Neutrophil (primary cell): ENCODE results near the gene CDH13.

Source experiments
- H3K27ac ChIP-seq: fragments of 200-600 bp; sonication (generic); 2 replicates; pipeline ENCODE4 v1.5.1; 2016; ENCODE audit warnings: mild to moderate bottlenecking, moderate library complexity
- H3K27me3 ChIP-seq: fragments of 200-600 bp; sonication (generic); 2 replicates; pipeline ENCODE4 v1.6.0; 2016; ENCODE audit warnings: mild to moderate bottlenecking
- H3K36me3 ChIP-seq: fragments of 200-600 bp; sonication (generic); 2 replicates; pipeline ENCODE4 v1.5.1; 2017
- H3K4me1 ChIP-seq, 2 experiments: fragments of 200-600 bp in 1 of 2; sonication (generic) in 1 of 2; 1 replicate in 1 of 2; 2 replicates in 1 of 2; pipeline versions ENCODE4 v1.5.1 to v1.6.1; 2013 to 2016; ENCODE audit warnings: low read depth in 1 of 2, low read length in 1 of 2, mild to moderate bottlenecking in 1 of 2, moderate library complexity in 1 of 2; ENCODE audit not compliant: control insufficient read depth in 1 of 2, insufficient read depth in 1 of 2
- H3K4me3 ChIP-seq, 2 experiments: fragments of 200-600 bp in 1 of 2; sonication (generic) in 1 of 2; 1 replicate in 1 of 2; 2 replicates in 1 of 2; pipeline ENCODE4 v1.5.1; 2013 to 2016; ENCODE audit warnings: low read depth in 1 of 2, low read length in 1 of 2, mild to moderate bottlenecking in 1 of 2, moderate library complexity in 1 of 2
- H3K9me3 ChIP-seq: fragments of 200-600 bp; sonication (generic); 2 replicates; pipeline ENCODE4 v1.5.1; 2016
- TF ChIP-seq, protein P1 (sequence below): fragments of 200-600 bp; sonication (generic); IDR thresholded peaks from 2 replicates; pipeline ENCODE4 v1.5.1; 2016; ENCODE audit warnings: antibody characterized with exemption

The CDH13 gene

DNA sequence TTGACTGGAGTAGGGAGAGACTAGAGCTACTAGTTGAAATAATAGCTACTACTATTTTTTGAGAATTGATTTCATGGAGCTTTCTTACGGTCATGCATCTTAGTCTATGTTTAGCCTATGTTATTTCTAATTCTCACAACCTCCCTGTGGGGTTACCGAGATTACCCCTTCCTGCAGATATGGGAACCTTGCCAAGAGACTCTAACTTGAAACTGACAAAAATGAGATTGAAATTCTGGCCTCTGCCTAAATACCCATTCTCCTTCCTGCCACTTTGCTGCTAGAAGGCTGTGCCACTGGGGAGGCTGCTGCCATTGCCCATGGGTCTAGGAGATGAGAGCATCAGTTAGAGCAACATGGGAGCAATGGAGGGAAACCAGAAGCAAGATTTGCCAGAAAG lies 410.3 kb downstream of the CDH13 start:
- H3K27ac ChIP-seq: no peak overlapping the region
- H3K4me3 ChIP-seq: no peak overlapping the region
- TF ChIP-seq, protein P1, sequence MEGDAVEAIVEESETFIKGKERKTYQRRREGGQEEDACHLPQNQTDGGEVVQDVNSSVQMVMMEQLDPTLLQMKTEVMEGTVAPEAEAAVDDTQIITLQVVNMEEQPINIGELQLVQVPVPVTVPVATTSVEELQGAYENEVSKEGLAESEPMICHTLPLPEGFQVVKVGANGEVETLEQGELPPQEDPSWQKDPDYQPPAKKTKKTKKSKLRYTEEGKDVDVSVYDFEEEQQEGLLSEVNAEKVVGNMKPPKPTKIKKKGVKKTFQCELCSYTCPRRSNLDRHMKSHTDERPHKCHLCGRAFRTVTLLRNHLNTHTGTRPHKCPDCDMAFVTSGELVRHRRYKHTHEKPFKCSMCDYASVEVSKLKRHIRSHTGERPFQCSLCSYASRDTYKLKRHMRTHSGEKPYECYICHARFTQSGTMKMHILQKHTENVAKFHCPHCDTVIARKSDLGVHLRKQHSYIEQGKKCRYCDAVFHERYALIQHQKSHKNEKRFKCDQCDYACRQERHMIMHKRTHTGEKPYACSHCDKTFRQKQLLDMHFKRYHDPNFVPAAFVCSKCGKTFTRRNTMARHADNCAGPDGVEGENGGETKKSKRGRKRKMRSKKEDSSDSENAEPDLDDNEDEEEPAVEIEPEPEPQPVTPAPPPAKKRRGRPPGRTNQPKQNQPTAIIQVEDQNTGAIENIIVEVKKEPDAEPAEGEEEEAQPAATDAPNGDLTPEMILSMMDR: no peak
- no peaks in the 10 kb centered on the region for H3K27me3 ChIP-seq
- H3K4me1 ChIP-seq: no peaks in the 10 kb centered on the region
- H3K9me3 ChIP-seq: no peaks in the 10 kb centered on the region
- H3K36me3 ChIP-seq: no peaks in the 10 kb centered on the region

DNA sequence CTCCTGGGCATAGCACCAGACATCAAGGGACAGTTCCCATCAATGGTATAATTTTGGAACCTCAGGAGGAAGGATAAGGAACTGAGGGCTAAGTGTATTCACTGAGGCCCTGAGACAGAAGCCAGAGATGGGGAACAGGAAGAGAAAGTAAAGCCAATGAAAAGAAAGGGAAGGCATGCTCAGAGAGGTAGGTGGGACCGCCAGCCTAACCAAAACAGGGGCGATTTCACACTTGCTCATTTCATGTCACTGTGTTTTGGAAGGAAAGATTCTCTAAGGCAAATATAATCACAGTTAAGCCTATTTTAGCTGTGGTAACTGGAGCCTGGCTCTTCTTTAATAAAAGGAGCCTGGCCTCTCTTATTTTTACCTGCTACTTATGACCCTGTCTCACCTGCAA lies 411.1 kb downstream of the CDH13 start:
- TF ChIP-seq, protein P1: no peak
- no peaks in the 10 kb centered on the region for H3K36me3 ChIP-seq
- H3K4me1 ChIP-seq: no peaks in the 10 kb centered on the region
- H3K27ac ChIP-seq: no peak overlapping the region
- no peaks in the 10 kb centered on the region for H3K9me3 ChIP-seq
- H3K4me3 ChIP-seq: no peak overlapping the region
- H3K27me3 ChIP-seq: no peaks in the 10 kb centered on the region

DNA sequence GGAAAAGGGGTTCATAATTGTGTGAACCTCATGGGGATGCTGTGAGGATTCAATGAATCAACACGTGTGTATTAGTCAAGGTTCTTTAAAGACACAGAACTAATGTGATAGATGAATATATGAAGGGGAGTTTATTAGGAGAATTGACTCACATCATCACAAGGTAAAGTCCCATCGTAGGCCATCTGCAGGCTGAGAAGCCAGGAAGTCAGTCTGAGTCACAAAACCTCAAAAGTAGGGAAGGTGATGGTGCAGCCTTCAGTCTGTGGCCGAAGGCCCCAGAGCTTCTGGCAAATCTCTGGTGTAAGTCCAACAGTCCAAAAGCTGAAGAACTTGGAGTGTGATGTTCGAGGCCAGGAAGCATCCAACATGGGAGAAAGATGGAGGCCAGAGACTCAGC lies 413.4 kb downstream of the CDH13 start:
- Histone ChIP-seq H3K9me3 (no peaks in the 10 kb centered on the region), H3K36me3 (no peaks in the 10 kb centered on the region), H3K27ac (no peak overlapping the region), H3K4me3 (no peak overlapping the region), H3K27me3 (no peaks in the 10 kb centered on the region), H3K4me1 (no peaks in the 10 kb centered on the region)
- TF ChIP-seq, protein P1: no peak

DNA sequence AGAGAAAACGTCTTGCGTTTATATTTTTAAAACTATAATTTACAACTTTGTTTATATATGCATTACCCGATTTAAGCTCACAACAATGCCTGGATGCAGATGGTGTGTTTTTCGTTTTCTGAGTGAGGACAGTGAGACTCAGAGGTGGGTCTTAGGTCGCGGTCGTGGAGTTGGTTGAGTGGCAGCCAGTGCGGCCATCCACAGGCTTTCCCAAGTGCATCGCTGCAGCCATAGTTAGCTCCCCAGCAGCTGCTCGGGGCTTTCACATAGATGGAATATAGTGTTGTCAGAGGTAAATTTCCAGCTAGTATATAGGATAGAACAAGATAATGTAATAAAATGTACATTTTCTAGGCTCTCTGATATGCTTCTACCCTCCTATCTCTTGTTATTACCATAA lies 417.8 kb downstream of the CDH13 start:
- Histone ChIP-seq H3K4me3 (no peak overlapping the region), H3K36me3 (no peaks in the 10 kb centered on the region), H3K4me1 (no peaks in the 10 kb centered on the region), H3K9me3 (no peaks in the 10 kb centered on the region), H3K27me3 (no peaks in the 10 kb centered on the region), H3K27ac (no peak overlapping the region)
- TF ChIP-seq, protein P1: no peak

DNA sequence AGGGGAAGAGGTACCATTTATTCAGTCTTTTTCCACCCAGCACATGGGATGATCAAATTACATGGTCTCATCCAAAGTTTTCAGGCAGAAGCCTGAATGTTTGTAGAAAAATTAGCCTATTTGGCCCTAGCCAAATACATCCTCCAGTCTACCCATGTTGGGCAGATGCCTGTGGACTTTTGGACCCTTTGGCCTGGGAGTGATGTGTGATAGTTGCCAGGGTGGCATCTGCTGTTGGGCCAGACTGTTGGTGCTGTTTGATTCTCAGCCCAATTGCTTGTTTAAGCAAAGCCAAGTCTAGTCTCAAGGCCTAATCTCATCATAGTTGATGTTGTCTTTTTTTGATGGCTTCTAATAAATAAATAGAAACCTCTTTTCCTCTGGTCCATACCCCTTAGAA lies 419.0 kb downstream of the CDH13 start:
- no peaks in the 10 kb centered on the region for H3K36me3 ChIP-seq
- H3K4me3 ChIP-seq: no peak overlapping the region
- H3K27ac ChIP-seq: no peak overlapping the region
- no peaks in the 10 kb centered on the region for H3K9me3 ChIP-seq
- H3K4me1 ChIP-seq: no peaks in the 10 kb centered on the region
- TF ChIP-seq, protein P1: no peak
- no peaks in the 10 kb centered on the region for H3K27me3 ChIP-seq

DNA sequence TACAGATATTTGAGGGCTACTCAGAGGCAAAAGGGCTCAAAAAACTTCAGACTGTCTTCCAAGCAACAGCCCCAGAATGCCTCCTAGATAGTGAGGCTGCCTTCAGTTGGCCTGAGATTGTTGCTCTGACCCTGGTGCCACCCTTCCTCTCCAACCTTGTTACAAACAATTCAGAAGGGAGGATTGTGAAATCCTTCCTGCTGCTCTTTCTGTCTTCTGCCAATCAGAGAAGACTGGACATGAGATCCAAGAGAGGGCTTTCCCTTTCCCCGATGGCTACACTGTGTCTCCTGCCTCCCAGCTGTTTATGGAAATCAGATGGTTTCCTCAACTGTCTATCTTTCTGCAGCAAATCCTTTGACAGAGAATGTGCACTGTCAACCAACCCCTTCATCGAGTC lies 419.9 kb downstream of the CDH13 start:
- Histone ChIP-seq H3K9me3 (no peaks in the 10 kb centered on the region), H3K4me3 (no peak overlapping the region)
- TF ChIP-seq, protein P1: no peak

More for the DNA sequence above, 419.9 kb downstream of the CDH13 start:
- Histone ChIP-seq H3K36me3 (no peaks in the 10 kb centered on the region), H3K4me1 (no peaks in the 10 kb centered on the region), H3K27me3 (no peaks in the 10 kb centered on the region), H3K27ac (no peak overlapping the region)
